Endothelial cell (in vitro differentiated cells): Measurements from ENCODE around the gene MTFP1. TPM values are rescaled to one million over a fixed set of nuclear protein-coding genes. Genes with fewer than 3 reads are reported as not detected.

ENCODE experiments used
- DNase-seq: peaks from one replicate; pipeline ENCODE4 v3.0.0; 2021; ENCODE audit warnings: low spot score
- H3K27ac Mint-ChIP-seq: one replicate; pipeline ENCODE4 v1.8.0; 2021; ENCODE audit warnings: mixed read lengths, inconsistent platforms; ENCODE audit not compliant: unreplicated experiment
- H3K27me3 Mint-ChIP-seq: one replicate; pipeline ENCODE4 v1.8.0; 2021; ENCODE audit warnings: mild to moderate bottlenecking, moderate library complexity, mixed read lengths, inconsistent platforms; ENCODE audit not compliant: unreplicated experiment
- H3K36me3 Mint-ChIP-seq: one replicate; pipeline ENCODE4 v1.8.0; 2021; ENCODE audit warnings: mild to moderate bottlenecking, low read depth, mixed read lengths, inconsistent platforms; ENCODE audit not compliant: unreplicated experiment
- H3K4me1 Mint-ChIP-seq: one replicate; pipeline ENCODE4 v1.8.0; 2021; ENCODE audit warnings: mild to moderate bottlenecking, mixed read lengths, inconsistent platforms; ENCODE audit not compliant: unreplicated experiment
- H3K4me3 Mint-ChIP-seq: one replicate; pipeline ENCODE4 v1.8.0; 2021; ENCODE audit warnings: mild to moderate bottlenecking, mixed read lengths, inconsistent platforms; ENCODE audit not compliant: unreplicated experiment
- H3K9me3 Mint-ChIP-seq: one replicate; pipeline ENCODE4 v1.8.0; 2021; ENCODE audit warnings: mixed read lengths, inconsistent platforms; ENCODE audit not compliant: unreplicated experiment
- CTCF ChIP-seq: fragments of 200-600 bp; sonication (generic); IDR thresholded peaks from one replicate; pipeline ENCODE4 v1.5.0; 2021; ENCODE audit warnings: antibody characterized with exemption; ENCODE audit not compliant: unreplicated experiment
- long read RNA-seq: library from polyadenylated mRNA; unstranded; transcript quantifications from one replicate; pipeline ENCODE4 v2.0.0, GENCODE V29; 2020; ENCODE audit not compliant: unreplicated experiment
- total RNA-seq: library from RNA; stranded (reverse); fragmentation: NEBNext Ultra II Directional; extraction: Animal tissue kit (Norgen Biotek cat#: 25700); gene quantifications from one replicate; pipeline ENCODE4 v1.2.1, GENCODE V29; 2021; ENCODE audit not compliant: unreplicated experiment

Gene MTFP1
- total RNA-seq, result 30.2 TPM
- long read RNA-seq, transcript MTFP1-201 (4 exons, 1,370 nt), result major isoform, 51 of 65 reads
- long read RNA-seq, transcript MTFP1-203 (4 exons, 912 nt), result minor isoform, 6 of 65 reads
- long read RNA-seq, partial matches to known transcripts, result 2 of 65 reads
- long read RNA-seq, other reads (novel, unspliced or antisense), result 3 of 65 reads

GRCh38 chr22:30425616-30426387 lies at the start of gene MTFP1:
Gene MTFP1, plus strand, starts transcription at chr22:30425768. Its CDS starts 112 bp downstream, at chr22:30425880.
- Mint-ChIP-seq H3K4me3 (peak within 1 kb of the TSS; percentile 94), H3K27ac (peak within 1 kb of the TSS; percentile 64), H3K36me3 (peaks cover 5% of the 10 kb centered on the region), H3K27me3 (peaks cover 5% of the 10 kb centered on the region), H3K4me1 (peaks cover 37% of the 10 kb centered on the region), H3K9me3 (no peaks in the 10 kb centered on the region)
- DNase-seq, result peak; percentile 73
- TF ChIP-seq CTCF, result no peak

GRCh38 chr22:30380011-30380410 lies 45.6 kb upstream of the MTFP1 start:
- DNase-seq, result no peak
- no peak for TF ChIP-seq CTCF
- H3K9me3 Mint-ChIP-seq, result no peaks in the 10 kb centered on the region
- H3K27me3 Mint-ChIP-seq, result peaks cover 3% of the 10 kb centered on the region
- H3K4me1 Mint-ChIP-seq, result peaks cover 3% of the 10 kb centered on the region
- no peak overlapping the region for H3K27ac Mint-ChIP-seq
- H3K4me3 Mint-ChIP-seq, result no peak overlapping the region
- peaks cover 15% of the 10 kb centered on the region for H3K36me3 Mint-ChIP-seq

- H3K27ac Mint-ChIP-seq, result no peak overlapping the region
- no peaks in the 10 kb centered on the region for H3K9me3 Mint-ChIP-seq
- peaks cover 2% of the 10 kb centered on the region for H3K4me1 Mint-ChIP-seq
- peaks cover 3% of the 10 kb centered on the region for H3K27me3 Mint-ChIP-seq
- H3K4me3 Mint-ChIP-seq, result no peak overlapping the region
- no peak for TF ChIP-seq CTCF
- H3K36me3 Mint-ChIP-seq, result peaks cover 15% of the 10 kb centered on the region
- DNase-seq, result no peak
Observed at GRCh38 chr22:30381264-30381663, 44.3 kb upstream of the MTFP1 start.

- H3K27me3 Mint-ChIP-seq, result peaks cover 5% of the 10 kb centered on the region
- TF ChIP-seq CTCF, result no peak
- peaks cover 3% of the 10 kb centered on the region for H3K4me1 Mint-ChIP-seq
Observed at GRCh38 chr22:30382340-30382739, 43.2 kb upstream of the MTFP1 start.

GRCh38 chr22:30383061-30383460 lies 42.5 kb upstream of the MTFP1 start:
- H3K27me3 Mint-ChIP-seq, result peaks cover 5% of the 10 kb centered on the region
- DNase-seq, result no peak
- H3K4me1 Mint-ChIP-seq, result peaks cover 3% of the 10 kb centered on the region
- no peak overlapping the region for H3K27ac Mint-ChIP-seq
- peaks cover 9% of the 10 kb centered on the region for H3K36me3 Mint-ChIP-seq
- no peaks in the 10 kb centered on the region for H3K9me3 Mint-ChIP-seq
- TF ChIP-seq CTCF, result no peak
- H3K4me3 Mint-ChIP-seq, result no peak overlapping the region

More at GRCh38 chr22:30382340-30382739, 43.2 kb upstream of the MTFP1 start:
- H3K27ac Mint-ChIP-seq, result no peak overlapping the region
- H3K4me3 Mint-ChIP-seq, result no peak overlapping the region
- H3K9me3 Mint-ChIP-seq, result no peaks in the 10 kb centered on the region
- DNase-seq, result no peak
- H3K36me3 Mint-ChIP-seq, result peaks cover 11% of the 10 kb centered on the region
